C1 segment of cervical spinal cord (tissue), 14 donors: Measurements from ENCODE around the gene CCDC146.
"Not testable (repeated sequence)": the region's sequence is repeated elsewhere in the genome, so short reads cannot be mapped to it uniquely, and the experiment has no call there.

Experiments used
- DNase-seq, 14 donors: peaks; one replicate each; lab custom pipeline; 2025; lab: John Stamatoyannopoulos, UW

The CCDC146 gene

GRCh38 chr7:77244222-77244934 is 122.0 kb downstream of the CCDC146 start:
- no peak for DNase-seq

DNA sequence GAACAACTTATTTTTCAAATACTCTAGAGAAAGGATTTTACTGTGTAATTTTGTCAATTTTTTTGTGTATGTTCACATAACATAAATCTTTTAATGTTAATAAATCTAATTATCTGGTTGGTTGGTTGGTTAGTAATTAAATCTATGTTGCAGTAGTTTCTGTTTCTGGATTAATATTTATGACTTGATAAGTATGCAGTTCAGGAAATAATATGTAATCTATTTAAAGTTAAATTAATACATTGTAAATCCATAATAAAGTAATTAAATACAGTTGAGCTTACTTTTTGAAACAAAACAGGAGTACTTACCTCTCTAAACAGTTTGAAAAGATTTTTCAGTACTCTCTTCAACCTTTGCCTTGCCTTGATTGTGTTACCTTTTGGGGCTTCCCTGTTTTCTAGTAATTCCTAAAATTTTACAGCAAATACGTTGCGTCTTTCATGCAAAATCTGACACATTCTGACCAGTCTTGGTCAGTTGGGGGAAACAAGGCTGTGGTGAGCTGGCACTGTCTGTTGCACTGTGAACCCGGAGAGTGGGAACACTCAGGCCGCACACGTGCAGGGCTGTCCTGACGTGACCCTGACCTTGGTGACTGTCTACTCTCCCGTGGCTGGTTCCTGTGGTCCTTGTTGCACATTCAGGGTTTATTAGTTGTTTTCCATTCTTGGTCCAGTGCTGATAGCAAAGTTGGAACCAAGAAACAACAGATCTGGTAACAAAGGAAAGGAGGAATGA is 122.8 kb downstream of the CCDC146 start:
- no peak for DNase-seq

- no peak for DNase-seq
These were observed 123.7 kb downstream of the CCDC146 start for GRCh38 chr7:77246026-77246640.

- DNase-seq = peak in 4 of 14 donors; percentile 22 to 30 (median 25)
These were observed 124.9 kb downstream of the CCDC146 start for GRCh38 chr7:77247206-77247850.

- DNase-seq = no peak
These were observed 125.7 kb downstream of the CCDC146 start for GRCh38 chr7:77248154-77248553.

DNA sequence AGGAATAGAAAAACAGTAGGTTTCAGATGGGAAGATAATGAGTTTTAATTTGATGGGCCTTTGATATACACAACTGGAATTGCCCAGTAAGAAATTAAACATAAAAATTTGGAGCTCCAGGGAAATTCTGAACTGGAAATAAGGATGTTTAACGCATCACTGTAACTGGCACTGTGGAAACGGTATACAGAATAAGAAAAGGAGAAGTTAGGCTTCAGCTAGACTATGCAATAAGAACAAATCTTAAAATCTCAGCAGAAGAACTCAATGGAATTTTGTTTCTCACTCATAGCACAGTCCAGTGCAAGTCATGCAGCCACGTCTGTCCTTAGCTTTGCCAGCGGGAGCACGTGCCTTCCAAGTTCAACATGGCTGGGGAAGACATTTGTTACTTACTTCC is 130.1 kb downstream of the CCDC146 start:
- DNase-seq = no peak

GRCh38 chr7:77253151-77253550 is 130.7 kb downstream of the CCDC146 start:
- DNase-seq = no peak

DNA sequence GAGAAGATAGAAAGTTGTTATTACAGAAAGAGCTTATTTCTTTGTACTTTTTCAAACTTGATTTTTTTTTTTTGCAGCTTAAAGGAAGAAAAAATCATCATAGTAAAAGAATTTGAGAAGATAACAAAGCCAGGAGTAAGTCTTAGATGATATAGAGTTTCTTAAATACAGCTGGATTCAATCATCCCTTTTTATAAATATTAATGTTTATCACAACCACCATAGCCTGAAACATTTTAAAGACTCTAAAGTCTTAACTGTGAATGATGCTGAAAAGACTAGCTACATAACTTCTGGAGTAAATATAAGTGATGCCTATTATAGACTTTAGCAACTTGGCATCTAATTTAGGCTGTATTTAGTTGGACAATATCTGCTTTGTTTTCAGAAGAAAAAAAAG is 132.0 kb downstream of the CCDC146 start:
- DNase-seq = no peak

DNA sequence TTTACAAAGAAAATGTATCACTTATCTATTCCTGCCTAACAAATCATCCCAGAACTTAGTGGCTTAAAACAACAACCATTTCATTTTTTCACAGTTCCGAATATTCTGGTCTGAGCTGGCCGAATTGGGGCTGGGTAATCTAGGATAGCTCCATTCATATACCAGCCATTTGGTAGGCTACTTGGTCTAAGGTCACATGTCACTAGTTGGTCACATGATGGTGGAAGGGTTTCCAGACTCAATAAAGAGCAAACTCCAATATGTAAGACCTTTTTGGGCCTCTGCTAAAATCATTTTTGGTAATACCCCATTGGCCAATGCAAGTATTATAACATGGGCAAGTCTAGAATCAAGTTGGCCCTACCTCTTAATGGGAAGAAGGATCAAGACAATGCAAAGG is 132.5 kb downstream of the CCDC146 start:
- no peak for DNase-seq

GRCh38 chr7:77258014-77258413 is 135.6 kb downstream of the CCDC146 start:
- DNase-seq = no peak

GRCh38 chr7:77258593-77258992 is 136.2 kb downstream of the CCDC146 start:
- DNase-seq = no peak

- DNase-seq = no peak
These were observed 139.9 kb downstream of the CCDC146 start for GRCh38 chr7:77262316-77262715.

DNA sequence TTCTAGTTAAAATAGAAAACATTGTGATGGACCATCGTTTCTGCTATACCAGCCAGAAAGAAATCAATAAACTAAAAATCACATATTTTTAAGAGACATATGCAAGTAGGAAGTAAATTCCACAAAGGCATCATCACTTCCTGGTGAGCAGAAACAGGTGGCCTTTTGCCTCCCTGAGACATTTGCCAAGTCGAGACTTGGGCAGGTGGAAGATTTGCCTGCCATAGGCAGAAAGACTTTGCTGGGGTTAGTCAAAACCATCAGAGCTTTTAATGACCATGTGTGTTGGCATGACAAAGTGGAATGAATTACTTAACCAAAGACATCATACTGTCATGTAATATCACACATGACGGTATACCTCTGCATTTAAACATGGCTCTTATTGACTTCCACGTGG is 143.3 kb downstream of the CCDC146 start:
- DNase-seq = no peak

DNA sequence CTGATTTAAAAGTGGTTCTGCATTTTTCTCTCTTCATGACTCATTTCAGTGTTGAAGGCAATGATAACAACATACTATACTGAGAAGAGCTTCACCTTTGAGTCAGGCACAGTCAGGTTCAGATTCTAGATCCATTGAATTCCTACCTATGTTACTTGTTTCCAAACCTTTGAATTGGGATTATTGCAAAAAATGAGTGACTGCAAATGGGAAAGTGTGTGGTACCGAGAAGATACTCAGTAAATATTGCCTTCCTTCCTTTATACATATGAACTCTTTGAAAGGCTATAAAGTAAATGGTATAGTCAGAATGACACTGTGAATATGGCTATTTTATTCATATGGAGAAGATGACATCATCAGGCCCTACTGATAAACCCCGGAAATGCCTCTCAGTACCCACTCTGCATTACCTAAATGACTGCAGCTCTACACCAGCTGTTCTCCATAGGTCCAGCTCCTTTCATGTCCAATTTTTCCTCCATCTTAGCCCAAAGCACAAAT is 143.9 kb downstream of the CCDC146 start:
- no peak for DNase-seq

- DNase-seq = no peak
These were observed 147.1 kb downstream of the CCDC146 start for GRCh38 chr7:77269360-77270093.

DNA sequence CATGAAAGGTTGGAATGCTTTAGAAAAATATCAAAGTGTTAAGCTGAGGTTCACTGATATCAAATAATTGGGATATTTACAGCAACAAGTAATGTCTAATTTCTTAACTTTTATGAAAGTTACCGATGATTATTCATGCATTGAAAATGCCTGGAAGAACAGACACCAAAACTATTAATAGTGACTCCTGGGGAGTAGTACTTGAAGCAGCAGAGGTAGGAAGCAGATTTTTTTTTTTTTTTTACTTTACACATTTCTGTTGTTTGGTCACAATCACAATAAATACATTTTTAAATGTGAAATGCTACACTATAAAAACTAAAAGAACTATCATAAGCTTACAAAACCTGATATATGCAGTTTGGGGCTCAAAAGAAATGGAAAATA is 147.7 kb downstream of the CCDC146 start:
- DNase-seq = no peak

DNA sequence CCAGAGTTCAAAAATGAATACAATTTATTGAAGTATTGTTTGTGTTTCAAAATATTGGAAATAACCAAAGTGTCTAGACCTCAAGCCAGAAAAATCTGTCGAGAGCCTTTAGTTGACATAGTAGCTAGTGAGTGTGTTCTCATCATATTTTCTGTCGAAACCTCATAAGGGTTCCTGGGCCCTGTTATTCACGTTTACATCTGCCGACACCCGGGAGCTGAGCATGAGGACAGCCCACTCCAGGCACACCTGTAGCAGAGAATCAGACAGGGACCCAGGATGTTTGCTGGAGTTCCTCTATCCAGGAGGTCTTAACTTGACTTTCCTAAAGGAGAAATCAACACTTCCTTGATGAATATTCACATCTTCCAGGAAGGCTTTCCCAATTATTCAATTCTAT is 149.4 kb downstream of the CCDC146 start:
- DNase-seq = no peak

DNA sequence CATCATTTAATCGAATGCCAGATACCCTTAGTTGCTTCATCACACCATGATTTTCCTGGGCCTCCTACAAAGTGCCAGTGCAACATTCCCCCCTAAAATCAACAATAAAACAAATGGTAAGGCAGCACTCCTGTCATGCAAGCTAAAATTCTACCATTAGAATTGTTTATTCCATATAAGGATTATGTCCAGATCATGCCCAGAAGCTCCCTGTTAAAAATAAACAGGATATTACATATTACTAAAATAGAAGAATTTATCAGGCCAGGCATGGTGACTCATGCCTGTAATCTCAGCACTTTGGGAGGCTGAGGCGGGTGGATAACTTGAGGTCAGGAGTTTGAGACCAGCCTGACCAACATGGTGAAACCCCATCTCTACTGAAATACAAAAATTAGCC is 153.2 kb downstream of the CCDC146 start:
- not testable (repeated sequence) for DNase-seq

DNA sequence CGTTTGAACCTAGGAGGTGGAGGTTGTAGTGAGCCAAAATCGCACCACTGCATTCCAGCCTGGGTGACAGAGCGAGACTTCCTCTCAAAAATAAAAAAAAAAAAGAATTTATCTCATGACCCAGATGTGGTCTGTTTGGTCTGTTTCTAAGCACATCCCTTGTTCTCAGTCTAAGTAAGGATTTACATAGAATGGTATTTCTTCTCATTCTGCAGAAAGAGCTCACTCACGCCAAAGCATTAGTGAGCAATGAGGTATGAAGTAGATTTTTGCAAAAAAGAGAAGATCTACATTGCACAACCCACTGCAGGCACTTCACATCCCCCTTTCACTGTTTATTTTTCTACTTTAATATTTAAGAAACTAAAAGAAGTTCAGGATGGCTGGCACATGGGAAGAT is 153.7 kb downstream of the CCDC146 start:
- DNase-seq = no peak

GRCh38 chr7:77281780-77282478 is 159.5 kb downstream of the CCDC146 start:
- DNase-seq = peak in 1 of 14 donors; percentile 11

GRCh38 chr7:77282897-77283296 is 160.5 kb downstream of the CCDC146 start:
- DNase-seq = no peak
